PC-3 (cell line): Measurements from ENCODE around the gene CD44.

Experiments used
- CTCF ChIP-seq: fragments of 300-600 bp; sonication (generic); conservative IDR thresholded peaks from 2 replicates; pipeline ENCODE4 v1.5.1; 2017; ENCODE audit warnings: antibody characterized with exemption, low read depth, mild to moderate bottlenecking, low read length
- EZH2 ChIP-seq: fragments of 300-600 bp; sonication (generic); IDR thresholded peaks from one replicate; pipeline ENCODE4 v1.6.1; 2017; ENCODE audit warnings: antibody characterized with exemption, mild to moderate bottlenecking, low read length; ENCODE audit not compliant: unreplicated experiment
- EZH2phosphoT487 ChIP-seq: fragments of 300-600 bp; sonication (generic); IDR thresholded peaks from 2 replicates; pipeline ENCODE4 v1.6.1; 2018; ENCODE audit warnings: mild to moderate bottlenecking, antibody characterized with exemption, low read length, borderline replicate concordance

GRCh38 chr11:35210876-35211546 lies 72.0 kb downstream of the CD44 start:
- TF ChIP-seq CTCF = no peak
- TF ChIP-seq EZH2phosphoT487 = no peak
- no peak for TF ChIP-seq EZH2
